ENCODE measurements around the gene THRB. TPM values are rescaled to one million over a fixed set of nuclear protein-coding genes. Genes with fewer than 3 reads are reported as not detected.

Gene THRB
- total and polyA plus RNA-seq, 8 donors, result 10.1 to 18.6 (median 15.1) TPM

DNA sequence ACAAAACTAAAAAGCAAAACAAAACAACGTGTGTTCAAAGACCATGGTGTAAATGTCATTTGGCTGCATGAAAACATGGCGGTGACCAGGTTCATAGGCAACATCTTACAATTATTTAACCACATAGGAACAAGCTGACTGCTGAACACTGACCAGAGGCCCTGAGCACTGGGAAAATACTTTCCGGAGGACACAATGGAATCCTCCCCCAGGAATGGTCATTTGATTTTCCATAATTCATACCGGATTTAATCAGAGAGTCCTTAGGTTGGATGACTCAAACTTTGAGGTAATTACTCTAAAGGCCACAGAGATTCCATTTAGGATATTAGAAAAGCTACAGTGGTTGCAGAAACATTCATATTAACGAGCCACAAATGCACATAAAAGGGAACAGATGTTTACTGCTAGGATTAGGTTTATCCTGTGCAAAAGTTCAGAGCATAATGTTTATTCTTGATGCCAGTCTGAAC, 294.8 kb downstream of the THRB start:
- ATAC-seq, result no peak
- TF ChIP-seq, protein P1, sequence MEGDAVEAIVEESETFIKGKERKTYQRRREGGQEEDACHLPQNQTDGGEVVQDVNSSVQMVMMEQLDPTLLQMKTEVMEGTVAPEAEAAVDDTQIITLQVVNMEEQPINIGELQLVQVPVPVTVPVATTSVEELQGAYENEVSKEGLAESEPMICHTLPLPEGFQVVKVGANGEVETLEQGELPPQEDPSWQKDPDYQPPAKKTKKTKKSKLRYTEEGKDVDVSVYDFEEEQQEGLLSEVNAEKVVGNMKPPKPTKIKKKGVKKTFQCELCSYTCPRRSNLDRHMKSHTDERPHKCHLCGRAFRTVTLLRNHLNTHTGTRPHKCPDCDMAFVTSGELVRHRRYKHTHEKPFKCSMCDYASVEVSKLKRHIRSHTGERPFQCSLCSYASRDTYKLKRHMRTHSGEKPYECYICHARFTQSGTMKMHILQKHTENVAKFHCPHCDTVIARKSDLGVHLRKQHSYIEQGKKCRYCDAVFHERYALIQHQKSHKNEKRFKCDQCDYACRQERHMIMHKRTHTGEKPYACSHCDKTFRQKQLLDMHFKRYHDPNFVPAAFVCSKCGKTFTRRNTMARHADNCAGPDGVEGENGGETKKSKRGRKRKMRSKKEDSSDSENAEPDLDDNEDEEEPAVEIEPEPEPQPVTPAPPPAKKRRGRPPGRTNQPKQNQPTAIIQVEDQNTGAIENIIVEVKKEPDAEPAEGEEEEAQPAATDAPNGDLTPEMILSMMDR (IDR thresholded peaks at IDR 0.05), result no peak
- no peaks in the 10 kb centered on the region for H3K4me1 ChIP-seq

DNA sequence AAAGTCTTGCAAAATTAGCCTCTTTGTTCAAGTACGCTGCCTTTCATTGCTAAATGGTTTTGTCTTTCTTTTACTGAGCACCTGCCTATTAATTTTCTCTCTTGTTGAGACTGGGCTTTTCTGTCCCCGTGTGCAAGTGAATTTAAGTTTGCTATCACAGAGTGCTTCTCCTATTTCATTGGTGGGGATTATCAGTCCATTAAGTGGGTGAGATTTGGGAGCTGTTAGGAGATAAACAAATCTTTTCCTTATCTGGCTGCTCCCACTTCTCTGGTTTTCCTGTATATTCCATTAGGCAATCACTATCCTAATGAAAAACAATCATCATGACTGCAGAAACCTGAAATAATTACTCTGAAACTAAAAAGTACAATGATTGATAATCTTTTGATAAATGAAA, 295.4 kb downstream of the THRB start:
- peaks cover 0 to 5% of the 10 kb centered on the region in 2 donors for H3K9me3 ChIP-seq
- no peaks in the 10 kb centered on the region for H3K27me3 ChIP-seq
- H3K27ac ChIP-seq, result no peak overlapping the region
- intact Hi-C loops (cut with DNase I), result no loop called here
- DNase-seq, result no peak
- no peaks in the 10 kb centered on the region for H3K4me1 ChIP-seq
- no peak overlapping the region for H3K4me3 ChIP-seq
- TF ChIP-seq, protein P1 (IDR thresholded peaks at IDR 0.05), result no peak
- ATAC-seq, result no peak
- no peaks in the 10 kb centered on the region for H3K36me3 ChIP-seq

More for the DNA sequence above, 294.8 kb downstream of the THRB start:
- intact Hi-C loops (cut with DNase I), result no loop called here
- Histone ChIP-seq H3K36me3 (no peaks in the 10 kb centered on the region), H3K9me3 (peaks cover 0 to 5% of the 10 kb centered on the region in 2 donors), H3K27me3 (no peaks in the 10 kb centered on the region), H3K4me3 (no peak overlapping the region), H3K27ac (no peak overlapping the region)
- no peak for DNase-seq

DNA sequence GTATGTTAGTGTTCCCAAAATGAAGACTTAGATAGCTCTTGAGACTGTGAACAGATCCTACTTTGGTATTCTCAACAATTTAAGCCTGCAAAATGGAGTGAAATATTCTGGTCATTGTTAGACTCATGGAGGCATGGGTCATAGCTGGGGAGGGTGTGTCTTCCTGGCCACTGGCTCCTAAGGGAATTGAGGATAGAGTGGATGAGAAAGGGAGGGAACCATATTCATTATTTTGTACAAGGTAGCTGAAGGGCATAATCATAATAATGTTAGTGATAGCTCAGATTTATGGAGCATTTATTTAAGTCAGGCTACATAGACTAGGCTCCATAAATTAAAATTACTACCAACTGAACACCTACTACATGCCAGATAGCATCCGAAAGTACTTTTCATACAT, 295.9 kb downstream of the THRB start:
- Histone ChIP-seq H3K4me3 (no peak overlapping the region), H3K4me1 (no peaks in the 10 kb centered on the region), H3K27me3 (no peaks in the 10 kb centered on the region), H3K9me3 (peaks cover 0 to under 1% of the 10 kb centered on the region in 2 donors), H3K27ac (no peak overlapping the region), H3K36me3 (no peaks in the 10 kb centered on the region)
- DNase-seq, result no peak
- TF ChIP-seq, protein P1 (IDR thresholded peaks at IDR 0.05), result no peak
- no peak for ATAC-seq
- intact Hi-C loops (cut with DNase I), result no loop called here

DNA sequence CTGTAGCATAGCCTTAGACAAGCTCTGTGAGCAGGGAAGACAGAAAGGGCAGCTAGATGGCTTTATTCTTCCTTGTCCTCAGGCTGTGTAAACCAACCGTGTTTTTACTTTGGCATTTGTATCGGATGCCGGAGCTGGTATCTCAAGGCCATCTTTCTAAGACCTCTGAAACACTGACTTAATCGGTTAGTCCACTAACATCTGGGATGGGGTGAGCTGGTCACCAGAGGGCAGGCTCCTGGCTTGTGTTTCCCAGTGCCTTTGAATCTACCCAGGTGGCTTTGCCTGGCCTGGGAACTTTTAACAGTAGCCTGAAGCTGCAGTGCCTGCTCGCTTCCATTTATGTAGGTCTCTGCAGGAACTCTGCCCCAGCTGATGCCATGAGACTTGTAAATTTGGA, 296.8 kb downstream of the THRB start:
- Histone ChIP-seq H3K36me3 (no peaks in the 10 kb centered on the region), H3K9me3 (no peaks in the 10 kb centered on the region), H3K4me3 (no peak overlapping the region), H3K4me1 (no peaks in the 10 kb centered on the region), H3K27me3 (no peaks in the 10 kb centered on the region), H3K27ac (no peak overlapping the region)
- TF ChIP-seq, protein P1 (IDR thresholded peaks at IDR 0.05), result no peak
- DNase-seq, result no peak
- ATAC-seq, result no peak
- intact Hi-C loops (cut with DNase I), result no loop called here

GRCh38 chr3:24196526-24196925, 298.1 kb downstream of the THRB start:
- TF ChIP-seq, protein P1 (IDR thresholded peaks at IDR 0.05), result no peak
- Histone ChIP-seq H3K4me1 (no peaks in the 10 kb centered on the region), H3K36me3 (no peaks in the 10 kb centered on the region), H3K27me3 (no peaks in the 10 kb centered on the region), H3K27ac (no peak overlapping the region), H3K9me3 (no peaks in the 10 kb centered on the region), H3K4me3 (no peak overlapping the region)
- ATAC-seq (no peak), DNase-seq (no peak)
- intact Hi-C loops (cut with DNase I), result no loop called here

Measured in left lung (tissue), 10 donors.